HG03442 (cell line): ENCODE data around the gene CDK14.

ENCODE experiments used
- ATAC-seq: cut with Tn5 transposase; IDR thresholded peaks from one replicate; pipeline ENCODE4 v1.9.1; 2021; ENCODE audit warnings: mild to moderate bottlenecking, moderate library complexity; ENCODE audit not compliant: unreplicated experiment

Gene CDK14

DNA sequence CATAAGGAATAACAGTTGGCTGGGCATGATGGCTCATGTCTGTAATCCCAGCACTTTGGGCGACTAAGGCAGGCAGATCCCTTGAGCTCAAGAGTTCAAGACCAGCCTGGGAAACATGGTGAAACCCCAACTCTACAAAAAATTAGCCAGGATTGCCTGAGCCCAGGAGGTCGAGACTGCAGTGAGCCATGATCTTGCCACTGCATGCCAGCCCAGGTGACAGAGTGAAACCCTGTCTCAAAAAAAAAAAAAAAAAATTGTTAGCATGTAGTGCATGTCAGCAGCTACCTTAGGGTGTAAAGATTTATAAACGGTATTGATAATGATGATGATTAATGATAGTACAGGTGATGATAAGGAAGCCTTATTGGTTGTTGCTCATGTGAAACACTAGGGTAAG is 336.9 kb downstream of the CDK14 start:
- no peak for ATAC-seq

DNA sequence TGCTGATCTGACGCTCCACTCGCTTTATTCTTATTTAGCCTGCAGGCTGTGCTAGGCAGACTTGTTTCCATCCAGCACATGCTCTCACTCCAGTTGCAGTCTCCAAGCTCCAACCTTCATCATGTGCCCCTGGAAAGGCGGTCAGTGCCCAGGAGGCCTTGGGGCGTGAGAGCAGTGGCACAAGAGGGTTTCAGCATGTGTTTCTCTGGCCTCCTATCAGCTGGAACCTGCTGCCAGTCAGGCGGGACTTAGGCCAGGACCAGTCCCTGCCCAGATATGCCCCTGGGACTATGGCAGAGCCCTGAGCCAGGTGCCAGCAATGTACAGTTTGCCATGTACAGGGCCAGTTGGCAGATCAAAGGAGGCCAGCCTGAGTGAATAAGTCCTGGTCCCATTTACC is 337.9 kb downstream of the CDK14 start:
- ATAC-seq = no peak

DNA sequence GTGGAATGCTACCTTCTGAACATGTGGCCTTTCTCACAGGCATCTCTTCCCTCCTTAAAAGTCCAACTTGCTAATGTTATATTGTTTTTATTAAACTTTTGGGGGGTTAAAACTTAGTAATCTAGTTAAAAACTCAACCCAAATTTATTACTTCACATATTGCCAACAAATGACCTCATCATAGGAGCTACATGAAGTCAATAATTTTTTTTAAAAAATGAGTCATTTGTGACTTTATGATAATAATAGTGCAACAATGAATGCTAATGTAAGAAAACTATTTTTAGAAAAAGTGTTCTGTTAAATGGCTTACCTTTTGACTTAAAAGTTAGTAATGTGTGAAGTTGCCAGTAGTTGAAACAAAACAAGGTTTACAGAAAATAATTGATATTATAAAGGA is 342.2 kb downstream of the CDK14 start:
- no peak for ATAC-seq

DNA sequence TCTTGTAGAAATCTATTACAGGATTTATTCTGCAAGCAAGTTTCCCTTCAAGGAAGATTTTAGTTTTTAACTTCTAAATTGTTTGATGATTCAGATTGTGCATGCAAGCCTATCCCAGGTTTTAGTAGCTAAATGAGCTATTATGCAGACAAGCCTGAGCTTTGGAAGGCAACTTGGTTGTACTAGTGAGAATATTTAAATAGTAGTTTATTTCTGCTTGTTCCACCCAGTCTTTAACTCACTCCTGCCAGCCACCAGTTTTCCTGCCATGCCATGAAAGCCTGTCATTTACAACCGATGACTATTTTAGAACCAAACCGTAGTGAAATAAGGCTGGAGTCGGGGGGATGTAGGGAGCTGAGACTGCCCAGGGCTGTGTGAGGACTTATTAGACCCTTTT is 343.5 kb downstream of the CDK14 start:
- ATAC-seq = no peak

- ATAC-seq = no peak
These were observed 347.9 kb downstream of the CDK14 start for GRCh38 chr7:90944021-90944420.

- no peak for ATAC-seq
These were observed 349.1 kb downstream of the CDK14 start for GRCh38 chr7:90945104-90945787.

- ATAC-seq = no peak
These were observed 350.8 kb downstream of the CDK14 start for GRCh38 chr7:90946730-90947501.

DNA sequence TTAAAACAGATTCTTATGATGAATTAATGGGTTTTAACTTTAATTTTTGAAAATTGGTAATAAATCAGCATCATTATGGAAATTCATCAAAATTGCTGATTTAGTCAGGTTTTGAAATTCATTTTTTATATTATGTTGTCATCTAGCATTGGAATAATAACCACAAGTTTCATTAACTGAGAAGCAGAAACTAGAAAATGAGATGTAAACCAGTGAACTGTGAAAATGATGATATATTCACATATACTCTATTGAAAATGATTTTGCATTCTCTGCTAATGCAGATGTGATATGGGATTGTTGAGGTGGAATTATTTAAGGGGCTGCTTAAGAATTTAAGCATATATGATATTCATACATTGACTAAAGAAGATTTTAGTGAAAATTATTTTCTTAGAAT is 352.0 kb downstream of the CDK14 start:
- ATAC-seq = no peak

DNA sequence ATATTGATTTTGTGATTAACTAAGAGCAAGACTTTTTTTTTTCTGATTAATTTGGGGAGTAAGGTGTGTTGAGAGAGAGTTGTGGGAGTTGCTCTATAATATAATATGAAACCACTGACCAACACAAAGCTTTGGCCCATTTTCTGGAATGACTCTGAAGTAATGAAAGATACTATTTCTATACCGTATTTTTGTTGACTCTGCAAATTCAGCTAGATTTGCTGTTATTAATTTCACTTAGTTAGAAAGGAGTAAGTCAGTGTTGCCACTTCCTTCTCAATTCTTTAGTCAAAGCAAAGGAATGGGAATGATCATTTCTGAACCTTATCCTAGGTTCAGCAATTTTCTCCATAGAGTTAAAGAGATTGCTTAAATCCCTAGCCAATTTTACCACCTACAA is 355.1 kb downstream of the CDK14 start:
- no peak for ATAC-seq

DNA sequence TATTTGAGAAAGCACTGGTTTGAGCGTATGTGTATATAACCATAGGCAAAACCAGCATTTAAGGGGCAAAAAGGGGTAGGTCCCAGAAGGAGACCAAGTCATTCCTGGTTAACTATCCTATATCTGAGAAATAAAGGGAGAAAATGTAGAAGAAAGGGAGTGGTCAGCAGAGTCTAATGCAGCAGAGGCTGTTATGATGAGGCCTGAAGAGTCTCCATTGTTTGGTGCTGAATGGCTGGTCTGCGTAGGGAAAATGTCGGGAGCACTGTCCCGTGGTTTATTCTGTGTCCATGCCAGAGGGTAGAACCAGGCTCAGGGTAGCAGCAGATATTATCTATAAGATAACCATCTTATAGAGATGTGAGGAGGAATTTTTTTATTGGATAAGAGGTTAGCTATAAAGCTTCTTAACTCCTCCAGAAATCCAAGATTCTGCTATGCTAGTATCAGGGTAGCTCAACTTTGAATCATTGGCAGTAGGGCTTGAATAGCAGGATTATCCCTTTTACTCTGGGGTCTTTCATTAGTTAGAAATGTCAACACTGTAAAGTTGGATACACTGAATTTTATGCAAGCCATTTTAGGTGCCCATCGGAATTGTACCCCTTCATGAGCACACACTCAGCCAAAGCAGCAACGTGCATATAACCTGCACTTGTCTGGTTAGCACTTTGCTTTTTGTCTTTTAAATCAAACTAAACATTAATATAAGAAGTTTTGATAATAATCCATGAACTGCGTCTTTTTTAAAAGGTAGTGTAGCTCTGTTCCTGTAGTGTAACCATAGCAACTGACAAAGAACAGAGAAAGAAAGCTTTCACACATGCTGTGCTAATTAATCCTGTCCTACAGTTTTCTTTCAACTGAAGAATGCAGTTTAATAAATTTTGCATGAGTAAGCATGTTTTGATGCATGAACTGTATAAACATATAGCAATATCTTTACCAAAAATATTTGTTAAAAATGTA is 356.1 kb downstream of the CDK14 start:
- ATAC-seq = no peak

DNA sequence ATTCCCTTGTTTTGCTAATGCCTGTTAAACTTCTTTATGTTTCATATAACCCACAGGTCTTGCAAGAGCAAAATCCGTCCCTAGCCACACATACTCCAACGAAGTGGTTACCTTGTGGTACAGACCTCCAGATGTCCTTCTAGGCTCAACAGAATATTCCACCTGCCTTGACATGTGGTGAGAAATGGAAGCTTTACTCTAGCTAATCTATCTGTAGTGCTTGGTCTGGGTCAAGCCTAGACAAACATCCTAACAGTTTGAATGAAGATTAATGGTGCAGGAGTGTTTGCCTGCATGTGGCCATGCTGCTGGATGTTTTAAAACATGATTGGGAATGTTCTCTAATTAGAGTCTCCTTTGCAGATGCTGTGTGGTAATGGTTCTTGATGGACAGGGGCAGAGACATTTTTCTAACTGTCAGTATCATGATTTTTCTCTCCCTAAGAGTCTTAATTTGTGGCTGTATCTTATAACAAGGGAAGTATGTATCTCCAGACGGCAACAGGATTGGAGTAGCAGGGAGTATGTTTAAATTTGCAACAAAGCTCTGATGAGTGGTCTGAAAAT is 359.6 kb downstream of the CDK14 start:
- no peak for ATAC-seq

DNA sequence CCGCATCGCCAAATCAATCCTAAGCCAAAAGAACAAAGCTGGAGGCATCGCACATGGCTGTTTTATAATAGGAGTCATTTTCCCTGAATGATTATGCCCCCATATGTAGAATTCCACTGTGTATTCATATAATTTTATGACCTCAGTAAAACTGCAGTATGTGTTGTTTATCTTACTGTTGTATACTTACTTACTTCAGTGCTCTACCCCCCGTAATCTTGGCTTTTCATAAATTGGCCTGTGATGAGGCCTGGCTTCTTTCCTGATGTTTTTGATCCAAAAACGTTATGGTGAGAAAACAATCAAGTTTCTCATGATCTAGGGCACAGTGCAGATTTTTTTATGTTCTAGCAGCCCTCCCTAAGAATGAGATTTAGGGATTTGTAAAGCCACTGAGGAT is 361.8 kb downstream of the CDK14 start:
- no peak for ATAC-seq

GRCh38 chr7:90958647-90959046 is 362.5 kb downstream of the CDK14 start:
- ATAC-seq = no peak

- no peak for ATAC-seq
These were observed 365.1 kb downstream of the CDK14 start for GRCh38 chr7:90961037-90961725.

DNA sequence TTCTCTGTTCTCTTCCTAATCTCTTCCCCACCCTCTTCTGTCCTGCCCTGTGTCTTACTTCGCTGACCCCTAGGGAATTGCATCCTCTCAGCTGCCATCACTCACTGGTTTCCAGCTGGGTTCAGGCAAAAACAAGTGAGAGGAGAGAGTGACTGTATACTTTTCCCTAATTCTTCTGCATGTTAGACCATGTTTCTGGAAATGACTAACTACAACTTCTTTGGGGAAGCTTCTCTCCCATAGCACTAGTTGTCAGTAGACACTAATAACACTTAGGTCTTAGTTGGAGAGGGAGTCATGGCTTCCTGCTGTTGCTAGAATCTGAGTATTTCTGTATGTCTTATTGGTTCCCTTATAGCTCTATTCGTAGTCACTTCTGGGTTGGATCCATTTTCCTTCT is 369.1 kb downstream of the CDK14 start:
- ATAC-seq = no peak

DNA sequence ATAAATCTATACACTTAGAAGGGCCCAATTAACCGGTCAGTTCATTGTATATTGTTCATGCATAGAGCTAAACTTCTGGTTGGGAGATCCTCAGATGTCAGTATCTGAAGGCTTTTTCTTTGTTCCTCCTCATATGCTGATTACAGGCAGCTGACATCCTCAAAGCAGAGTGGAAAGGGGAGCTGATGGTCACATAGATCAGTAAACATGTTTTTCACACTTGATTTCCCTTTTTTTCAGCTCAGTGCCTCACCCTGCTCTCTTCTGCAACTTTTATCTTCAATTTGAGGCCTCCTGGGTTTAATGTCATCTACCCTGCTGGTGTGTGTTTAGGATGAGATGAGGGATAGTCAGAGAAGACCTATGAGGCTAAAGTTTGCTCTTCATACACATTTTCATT is 370.2 kb downstream of the CDK14 start:
- ATAC-seq = no peak

- ATAC-seq = no peak
These were observed 372.8 kb downstream of the CDK14 start for GRCh38 chr7:90968871-90969270.

DNA sequence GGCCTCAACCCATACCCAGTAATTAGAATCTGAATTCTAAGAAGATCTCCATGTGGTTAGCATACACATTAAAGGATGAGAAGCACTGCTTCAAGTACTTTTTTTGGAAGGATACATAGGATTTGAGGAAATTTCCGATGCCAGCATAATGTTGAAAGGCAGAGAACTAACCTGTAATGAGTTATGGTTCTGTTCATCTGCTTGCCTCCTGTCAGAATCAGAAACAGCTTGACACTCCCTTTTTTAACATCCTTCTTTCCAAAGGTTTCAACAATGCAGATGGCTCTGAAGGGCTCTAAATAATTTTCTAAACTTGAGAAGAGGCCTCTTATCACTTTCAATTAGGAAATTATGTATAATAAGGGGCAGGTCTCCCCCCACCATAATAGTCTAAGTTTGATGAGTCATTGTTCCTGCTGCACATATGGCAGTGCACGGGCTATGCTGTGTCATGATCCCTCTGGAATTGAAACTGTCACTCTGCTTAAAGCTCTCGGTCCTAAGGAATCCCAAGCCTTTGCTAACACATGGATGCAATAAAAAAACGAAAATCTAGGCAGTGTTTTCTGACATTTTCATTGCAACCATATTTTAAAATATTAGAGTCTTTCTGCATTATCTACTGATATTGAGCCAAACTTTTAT is 376.9 kb downstream of the CDK14 start:
- ATAC-seq = no peak

DNA sequence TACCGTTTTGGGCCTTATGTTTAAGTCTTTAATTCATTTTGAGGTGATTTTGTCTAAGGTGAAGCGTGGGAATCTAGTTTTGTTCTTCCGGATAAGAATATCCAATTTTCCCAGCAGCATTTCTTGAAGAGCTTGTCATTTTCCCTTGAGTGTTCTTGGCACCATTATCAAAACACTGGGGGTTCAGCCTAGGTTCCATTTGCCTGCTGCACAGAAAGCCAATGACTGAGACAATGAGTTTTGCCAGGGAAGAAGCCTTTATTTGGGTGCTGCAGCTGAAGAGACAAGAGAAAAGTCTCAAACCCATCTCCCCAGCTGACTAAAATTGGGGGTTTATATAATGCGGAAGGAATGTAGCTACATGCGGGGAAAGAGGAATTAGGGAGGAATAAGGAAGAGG is 380.9 kb downstream of the CDK14 start:
- ATAC-seq = no peak

GRCh38 chr7:90980545-90980944 is 384.4 kb downstream of the CDK14 start:
- no peak for ATAC-seq
